HG03095 (cell line): ENCODE data around the gene FGF7.
"Not testable (repeated sequence)": the region's sequence is repeated elsewhere in the genome, so short reads cannot be mapped to it uniquely, and the experiment has no call there.

ENCODE experiments used
- ATAC-seq: cut with Tn5 transposase; IDR thresholded peaks from one replicate; pipeline ENCODE4 v1.9.1; 2021; ENCODE audit warnings: moderate library complexity; ENCODE audit not compliant: unreplicated experiment

The FGF7 gene

GRCh38 chr15:49492151-49492550 lies 69.1 kb downstream of the FGF7 start:
- no peak for ATAC-seq

- no peak for ATAC-seq
Measured at GRCh38 chr15:49492830-49493229, 69.8 kb downstream of the FGF7 start.

- no peak for ATAC-seq
Measured at GRCh38 chr15:49494842-49495241, 71.8 kb downstream of the FGF7 start.

- no peak for ATAC-seq
Measured at GRCh38 chr15:49495993-49496753, 73.1 kb downstream of the FGF7 start.

- no peak for ATAC-seq
Measured at GRCh38 chr15:49501586-49501985, 78.5 kb downstream of the FGF7 start.

GRCh38 chr15:49506341-49506740 lies 83.3 kb downstream of the FGF7 start:
- ATAC-seq: no peak

- ATAC-seq: no peak
Measured at GRCh38 chr15:49507261-49507660, 84.2 kb downstream of the FGF7 start.

GRCh38 chr15:49512739-49513138 lies 89.7 kb downstream of the FGF7 start:
- ATAC-seq: not testable (repeated sequence)

- no peak for ATAC-seq
Measured at GRCh38 chr15:49521802-49522201, 98.8 kb downstream of the FGF7 start.

GRCh38 chr15:49528289-49528688 lies 105.2 kb downstream of the FGF7 start:
- ATAC-seq: no peak

GRCh38 chr15:49530092-49530491 lies 107.0 kb downstream of the FGF7 start:
- no peak for ATAC-seq
